Body of pancreas (tissue), 4 donors: ENCODE results near the gene PITPNC1. TPM values are rescaled to one million over a fixed set of nuclear protein-coding genes. Genes with fewer than 3 reads are reported as not detected.
A peak's percentile ranks its signal among the peaks of the same experiment; 100 is the strongest.

Experiments used
- ATAC-seq: fragments of 150-250 bp; one replicate; pipeline ENCODE4 v1.9.1; 2016
- DNase-seq, 4 donors: peaks; one replicate each; pipeline ENCODE4 v3.0.0-alpha.2; 2019
- H3K27ac ChIP-seq, 4 donors: fragments of 200-600 bp; sonication (generic); 1 replicate in 3 of 4; 2 replicates in 1 of 4; pipeline versions ENCODE4 v1.5.1 to v1.6.1; 2016 to 2019; ENCODE audit warnings: mild to moderate bottlenecking in 1 of 4, mixed read lengths in 1 of 4, moderate library complexity in 1 of 4
- H3K27me3 ChIP-seq, 2 donors: fragments of 200-600 bp; sonication (generic); one replicate each; pipeline ENCODE4 v1.6.0; 2016; ENCODE audit warnings: mild to moderate bottlenecking in 1 of 2
- H3K36me3 ChIP-seq, 2 donors: fragments of 200-600 bp; sonication (generic); replicated peaks in 1 of 2; 2 replicates each; pipeline ENCODE4 v1.5.1; 2016; ENCODE audit warnings: low read depth in 2 of 2; ENCODE audit not compliant: insufficient read depth in 1 of 2
- H3K4me1 ChIP-seq: fragments of 200-600 bp; sonication (generic); one replicate; pipeline ENCODE4 v1.6.0; 2016
- H3K4me3 ChIP-seq, 2 donors: fragments of 200-600 bp; sonication (generic); 1 replicate in 1 of 2; 2 replicates in 1 of 2; pipeline ENCODE4 v1.5.1; 2016 to 2019
- H3K9me3 ChIP-seq, 3 donors: fragments of 200-600 bp; sonication (generic); 1 replicate in 2 of 3; 2 replicates in 1 of 3; pipeline ENCODE4 v1.5.1; 2016
- CTCF ChIP-seq, 7 experiments: fragments of 450-650 bp in 4 of 7; fragments of 200-600 bp in 3 of 7; sonication (generic) in 3 of 7; IDR thresholded peaks; one replicate each; pipeline ENCODE4 v1.5.1; 2016 to 2019; ENCODE audit warnings: antibody characterized with exemption in 7 of 7
- POLR2A ChIP-seq, 3 donors: fragments of 450-650 bp; IDR thresholded peaks; one replicate each; pipeline ENCODE4 v1.6.1; 2016; ENCODE audit warnings: antibody characterized with exemption in 3 of 3, mild to moderate bottlenecking in 2 of 3
- WGBS, 2 donors: methylation state at CpG; one replicate each; pipeline ENCODE4 v1.1.5; 2017; 5-methylcytosine and 5-hydroxymethylcytosine counted together
- intact Hi-C: fragments of 100-400 bp; cut with DNase I; formaldehyde crosslinking; loops from one replicate; pipeline ENCODE4 v1.15.1; 2023
- total RNA-seq, 2 donors: library from RNA; depleted of rRNA; stranded (reverse); fragments of >200 nt; gene quantifications; one replicate each; pipeline ENCODE4 v1.1.0, GENCODE V29; 2016

Gene PITPNC1
- total RNA-seq, 2 donors from 2014 or later, result 11.9 to 17.5 TPM

GRCh38 chr17:67392111-67392510, 15.0 kb downstream of the PITPNC1 start:
- ATAC-seq (no peak), DNase-seq (no peak)
- Histone ChIP-seq H3K4me3 (no peak overlapping the region), H3K4me1 (peaks cover 25% of the 10 kb centered on the region), H3K9me3 (no peaks in the 10 kb centered on the region), H3K36me3 (no peaks in the 10 kb centered on the region), H3K27me3 (no peaks in the 10 kb centered on the region), H3K27ac (no peak overlapping the region)
- WGBS, 2 donors, result 96 to 97% methylated on average over 6 of the region's 6 CpGs
- TF ChIP-seq CTCF (IDR thresholded peaks at IDR 0.05) (no peak), POLR2A (IDR thresholded peaks at IDR 0.05) (no peak)
- intact Hi-C loops, result no loop called here

GRCh38 chr17:67393809-67394397, 16.8 kb downstream of the PITPNC1 start:
- no peaks in the 10 kb centered on the region for H3K36me3 ChIP-seq
- H3K4me3 ChIP-seq, result no peak overlapping the region
- 94% methylated on average over 9 of the region's 9 CpGs for WGBS, 2 donors
- TF ChIP-seq POLR2A (IDR thresholded peaks at IDR 0.05), result no peak
- no peak for TF ChIP-seq CTCF (IDR thresholded peaks at IDR 0.05)
- intact Hi-C loops, result no loop called here
- DNase-seq (no peak), ATAC-seq (no peak)
- H3K9me3 ChIP-seq, result no peaks in the 10 kb centered on the region
- H3K4me1 ChIP-seq, result peaks cover 25% of the 10 kb centered on the region
- H3K27me3 ChIP-seq, result no peaks in the 10 kb centered on the region
- no peak overlapping the region for H3K27ac ChIP-seq

- intact Hi-C loops, result no loop called here
- WGBS, 2 donors, result 73 to 80% methylated on average over 3 of the region's 3 CpGs
- Histone ChIP-seq H3K36me3 (no peaks in the 10 kb centered on the region), H3K27me3 (no peaks in the 10 kb centered on the region), H3K4me1 (peaks cover 9% of the 10 kb centered on the region), H3K4me3 (no peak overlapping the region), H3K9me3 (no peaks in the 10 kb centered on the region), H3K27ac (no peak overlapping the region)
- no peak for TF ChIP-seq POLR2A (IDR thresholded peaks at IDR 0.05)
- no peak for TF ChIP-seq CTCF (IDR thresholded peaks at IDR 0.05)
- ATAC-seq, result no peak
- DNase-seq, result no peak
Measured at GRCh38 chr17:67399676-67400075, 22.6 kb downstream of the PITPNC1 start.

GRCh38 chr17:67400193-67400592, 23.1 kb downstream of the PITPNC1 start:
- intact Hi-C loops, result no loop called here
- Histone ChIP-seq H3K27me3 (no peaks in the 10 kb centered on the region), H3K27ac (no peak overlapping the region), H3K9me3 (no peaks in the 10 kb centered on the region), H3K4me3 (no peak overlapping the region), H3K36me3 (no peaks in the 10 kb centered on the region), H3K4me1 (peaks cover 9% of the 10 kb centered on the region)
- ATAC-seq, result no peak
- no peak for TF ChIP-seq CTCF (IDR thresholded peaks at IDR 0.05)
- no peak for TF ChIP-seq POLR2A (IDR thresholded peaks at IDR 0.05)
- WGBS, 2 donors, result 29 to 46% methylated on average over 6 of the region's 6 CpGs
- DNase-seq, result no peak

- Histone ChIP-seq H3K36me3 (no peaks in the 10 kb centered on the region), H3K4me1 (peaks cover 9% of the 10 kb centered on the region), H3K4me3 (no peak overlapping the region), H3K27me3 (no peaks in the 10 kb centered on the region), H3K27ac (peak overlapping the region in 1 of 4 donors; percentile 36), H3K9me3 (no peaks in the 10 kb centered on the region)
- intact Hi-C loops, result no loop called here
- ATAC-seq (no peak), DNase-seq (no peak)
- whole genome bisulfite sequencing, 2 donors, result 88 to 90% methylated on average over 9 of the region's 9 CpGs
- TF ChIP-seq POLR2A (IDR thresholded peaks at IDR 0.05) (no peak), CTCF (IDR thresholded peaks at IDR 0.05) (no peak)
Measured at GRCh38 chr17:67401106-67401505, 24.0 kb downstream of the PITPNC1 start.
